Measurements from ENCODE around the gene C2CD3.
"Not testable (repeated sequence)": the region's sequence is repeated elsewhere in the genome, so short reads cannot be mapped to it uniquely, and the experiment has no call there.

Gene C2CD3

DNA sequence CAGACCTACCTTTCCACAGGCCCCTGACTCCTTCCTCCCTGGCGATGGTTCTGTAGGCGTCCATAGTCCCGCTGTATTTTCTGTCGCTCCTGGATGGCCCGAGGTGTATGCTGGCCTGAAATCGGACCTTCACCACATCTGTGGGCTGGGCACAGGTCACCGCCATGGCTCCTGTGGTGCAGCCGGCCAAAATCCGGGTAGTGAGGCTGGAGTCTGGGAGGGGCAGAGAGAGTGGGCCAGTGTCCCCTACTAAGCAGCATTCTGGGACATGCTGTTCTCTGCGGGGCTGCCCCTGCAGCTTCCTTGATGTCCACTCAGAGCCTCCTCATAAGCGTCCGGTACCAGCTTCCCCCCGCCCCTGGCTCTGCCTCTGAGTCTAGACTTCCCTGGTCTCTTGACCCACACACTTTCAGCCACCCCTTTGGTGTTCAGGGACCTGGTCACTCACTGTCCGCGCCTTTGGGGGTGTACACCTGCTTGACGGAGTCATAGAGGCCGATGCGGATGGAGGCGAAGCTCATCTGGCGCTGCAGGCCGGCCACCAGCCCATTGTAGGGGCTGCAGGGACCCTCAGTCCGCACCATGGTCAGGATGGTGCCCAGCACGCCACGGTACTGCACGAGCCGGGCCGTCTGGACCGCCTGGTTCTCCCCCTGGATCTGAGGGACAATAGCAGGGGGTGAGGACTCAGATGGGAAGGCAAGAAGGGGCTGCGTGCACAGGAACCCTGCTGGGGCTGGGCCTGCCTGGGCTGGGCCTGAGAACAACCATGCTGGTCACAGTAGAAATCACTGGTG lies 164.9 kb downstream of the C2CD3 start:
- in situ Hi-C loops (cut with MboI; ENCODE audit: low sequenced_read_pairs), result no loop called here

DNA sequence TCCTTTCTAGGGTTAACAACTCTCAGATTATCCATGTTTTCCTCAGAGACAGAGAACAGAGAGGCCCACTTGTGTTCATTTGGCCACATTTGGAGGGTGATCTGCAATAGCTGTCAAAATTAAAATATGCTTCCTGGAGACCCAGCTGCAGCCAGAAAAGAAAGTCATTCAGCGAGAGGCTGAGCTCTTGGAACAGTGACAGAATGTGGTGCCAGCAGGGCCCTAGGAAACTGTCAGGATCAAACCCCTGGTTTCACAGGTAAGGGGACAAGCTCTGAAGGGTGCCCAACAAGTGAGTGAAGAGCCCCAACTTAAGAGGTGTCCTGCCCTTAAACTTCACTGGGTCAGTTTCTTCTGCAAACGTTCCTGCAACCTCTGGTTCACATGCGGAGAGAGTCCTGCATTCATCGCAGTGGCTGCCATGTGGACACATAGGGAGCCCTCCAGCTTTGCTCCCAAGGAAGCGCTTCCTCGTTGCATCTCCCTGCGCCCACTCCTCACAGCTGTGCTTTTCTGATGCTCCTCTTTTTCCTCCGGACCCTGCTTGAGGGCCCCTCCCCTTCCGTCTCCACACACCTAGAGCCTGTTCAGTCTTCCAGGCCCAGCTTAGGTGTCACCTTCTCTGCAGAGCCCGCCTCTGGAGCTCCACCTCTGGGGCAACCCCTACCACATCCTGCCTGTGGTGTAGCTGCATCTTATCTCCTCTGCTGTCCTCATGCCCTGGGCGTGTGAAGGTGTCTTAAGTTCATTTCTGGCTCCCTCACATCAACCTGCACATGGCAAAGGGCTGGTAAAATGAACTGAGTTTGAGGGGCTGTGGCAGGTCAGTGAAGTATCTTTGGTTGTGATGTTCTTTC lies 165.8 kb downstream of the C2CD3 start:
- in situ Hi-C loops (cut with MboI; ENCODE audit: low sequenced_read_pairs), result no loop called here

DNA sequence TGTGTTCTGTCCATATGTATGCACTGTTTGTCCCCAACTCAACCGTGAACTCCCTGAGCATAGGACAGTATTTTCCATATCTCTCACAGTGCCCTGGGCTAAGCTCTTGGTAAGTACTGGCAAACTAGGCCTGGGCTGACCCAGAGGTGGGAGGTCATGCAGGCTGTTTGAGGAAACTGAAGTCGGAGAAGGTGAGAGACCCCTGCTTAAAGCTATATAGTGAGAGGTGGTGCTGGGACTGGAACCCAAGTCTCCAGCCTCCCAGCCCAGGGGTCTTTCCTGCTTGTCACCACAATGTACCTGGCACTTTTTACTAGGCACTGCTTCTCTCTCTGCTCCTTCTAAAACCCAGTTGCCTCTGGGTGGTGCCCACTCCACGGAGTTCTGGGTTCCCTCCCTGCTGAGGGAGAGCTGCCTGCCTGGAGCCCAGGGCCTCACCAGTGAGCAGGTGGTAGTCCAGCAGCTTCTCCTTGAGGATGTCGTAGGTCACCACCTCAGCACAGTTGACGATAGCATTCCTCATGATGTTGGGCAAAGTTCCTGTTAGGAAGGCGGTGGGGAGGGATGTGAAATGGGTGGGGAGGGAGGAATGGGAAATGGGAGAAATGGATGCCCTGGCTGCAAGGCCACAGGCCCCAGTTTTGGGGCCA lies 166.6 kb downstream of the C2CD3 start:
- in situ Hi-C loops (cut with MboI; ENCODE audit: low sequenced_read_pairs), result no loop called here

DNA sequence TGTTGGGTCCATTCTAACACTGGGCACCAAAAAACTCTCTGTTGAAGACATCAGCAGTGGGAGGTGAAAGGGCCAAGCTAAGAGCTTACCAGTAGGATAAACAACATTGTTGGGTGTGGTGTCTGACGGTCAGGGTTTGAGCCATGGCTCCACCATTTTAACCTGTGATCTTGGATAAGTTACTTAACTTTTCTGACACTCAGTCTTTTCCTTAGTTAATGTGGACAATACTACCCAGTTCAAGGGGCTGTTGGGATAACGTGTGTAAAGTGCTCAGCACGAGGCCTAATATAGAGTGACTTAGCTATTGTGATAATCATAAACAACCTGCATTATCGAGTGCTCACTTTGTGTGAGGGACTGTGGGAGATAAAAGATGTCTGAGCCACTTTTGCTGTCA lies 168.0 kb downstream of the C2CD3 start:
- in situ Hi-C loops (cut with MboI; ENCODE audit: low sequenced_read_pairs), result no loop called here

DNA sequence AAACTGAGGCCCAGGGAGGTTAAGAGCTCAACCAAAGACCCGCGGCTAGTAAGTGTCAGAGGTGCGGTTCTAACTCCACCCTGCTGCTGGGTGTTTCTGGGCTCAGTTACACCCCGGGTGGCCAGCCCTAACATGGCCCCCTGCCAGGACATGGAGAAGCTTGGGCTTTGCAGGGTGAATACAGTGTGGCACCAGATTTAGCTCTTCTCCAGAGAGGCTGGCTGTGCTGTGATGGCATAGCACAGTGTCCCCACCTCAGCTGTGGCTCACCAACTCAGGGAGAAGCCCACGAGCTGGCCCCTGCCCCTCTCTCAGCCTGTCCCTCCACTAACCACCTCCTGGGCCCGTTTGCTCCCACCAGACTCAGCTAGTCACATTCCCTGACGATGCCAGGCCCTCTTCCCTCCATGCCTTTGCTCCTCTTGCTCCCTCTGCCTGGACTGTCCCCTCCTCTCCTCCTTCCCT lies 168.9 kb downstream of the C2CD3 start:
- in situ Hi-C loops (cut with MboI; ENCODE audit: low sequenced_read_pairs), result no loop called here

DNA sequence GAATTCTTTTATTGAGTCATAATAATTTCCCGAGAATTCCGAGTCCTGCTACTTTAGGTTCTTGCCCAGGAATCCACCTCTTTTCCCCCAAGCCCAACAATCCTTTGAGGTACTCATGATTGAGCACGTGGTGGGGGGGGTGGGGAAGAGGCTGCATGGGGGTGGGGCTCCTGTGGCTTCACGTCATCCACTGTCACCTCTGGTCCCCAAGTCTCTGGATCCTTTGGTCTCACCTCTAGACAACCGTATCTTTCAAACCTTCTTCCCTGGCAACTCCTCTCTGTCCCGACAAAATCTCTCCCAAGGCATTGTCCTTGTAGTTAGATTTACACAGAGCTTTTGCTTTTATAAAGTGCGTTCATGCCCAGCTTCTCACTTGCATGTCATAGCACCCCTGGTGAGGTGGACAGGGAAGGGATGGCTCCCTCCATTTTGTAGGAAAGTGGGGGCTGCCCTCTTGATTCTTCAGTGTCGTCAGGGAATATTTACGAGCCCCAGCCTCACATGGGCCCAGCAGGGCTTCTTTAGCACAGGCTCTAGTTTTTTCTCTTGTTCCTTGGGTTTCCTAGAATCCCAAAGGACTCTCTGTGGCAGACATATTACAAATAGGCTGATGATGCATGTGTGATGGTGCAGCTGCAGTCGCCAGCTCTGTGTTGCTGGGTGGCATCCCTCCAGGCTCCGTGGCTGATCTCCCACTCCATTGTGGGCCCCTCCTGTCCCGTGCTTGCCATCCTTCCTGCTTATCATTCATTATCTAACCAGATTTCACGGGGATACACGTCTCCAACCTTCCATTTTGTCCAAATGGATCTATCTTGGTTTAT lies 170.3 kb downstream of the C2CD3 start:
- in situ Hi-C loops (cut with MboI; ENCODE audit: low sequenced_read_pairs), result no loop called here

DNA sequence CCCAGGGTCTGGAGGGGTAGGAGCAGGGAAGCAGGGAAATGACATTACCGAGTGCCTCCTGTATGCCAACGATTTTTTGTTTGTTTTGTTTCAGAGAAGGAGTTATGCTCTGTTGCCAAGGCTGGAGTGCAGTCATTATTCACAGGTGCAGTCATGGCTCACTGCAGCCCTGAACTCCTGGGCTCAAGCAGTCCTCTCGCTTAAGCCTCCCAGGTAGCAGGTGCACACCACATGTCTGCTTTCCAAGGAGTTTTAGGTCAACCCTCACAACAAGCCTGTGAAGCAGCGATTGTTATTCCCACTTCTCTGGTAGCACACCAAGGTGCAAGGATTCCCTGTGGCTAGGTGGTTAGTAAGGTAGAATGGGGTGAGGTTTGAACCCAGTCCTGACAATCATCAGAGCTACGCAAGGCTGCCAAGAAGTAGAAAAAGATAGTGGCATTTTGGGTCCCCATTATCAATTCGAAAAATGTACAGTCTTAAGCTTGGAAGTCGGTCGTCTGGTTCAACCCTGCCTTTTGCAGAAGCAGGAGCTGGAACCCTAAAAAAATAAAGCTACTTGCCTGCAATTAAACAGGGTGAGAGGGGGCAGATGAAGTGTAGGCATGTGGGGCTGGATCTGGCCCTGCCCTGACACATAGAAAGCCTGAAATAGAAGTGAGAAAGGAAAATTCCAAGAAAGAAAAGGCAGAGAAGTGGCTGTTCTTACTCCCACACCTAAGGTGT lies 171.1 kb downstream of the C2CD3 start:
- in situ Hi-C loops (cut with MboI; ENCODE audit: low sequenced_read_pairs), result no loop called here

DNA sequence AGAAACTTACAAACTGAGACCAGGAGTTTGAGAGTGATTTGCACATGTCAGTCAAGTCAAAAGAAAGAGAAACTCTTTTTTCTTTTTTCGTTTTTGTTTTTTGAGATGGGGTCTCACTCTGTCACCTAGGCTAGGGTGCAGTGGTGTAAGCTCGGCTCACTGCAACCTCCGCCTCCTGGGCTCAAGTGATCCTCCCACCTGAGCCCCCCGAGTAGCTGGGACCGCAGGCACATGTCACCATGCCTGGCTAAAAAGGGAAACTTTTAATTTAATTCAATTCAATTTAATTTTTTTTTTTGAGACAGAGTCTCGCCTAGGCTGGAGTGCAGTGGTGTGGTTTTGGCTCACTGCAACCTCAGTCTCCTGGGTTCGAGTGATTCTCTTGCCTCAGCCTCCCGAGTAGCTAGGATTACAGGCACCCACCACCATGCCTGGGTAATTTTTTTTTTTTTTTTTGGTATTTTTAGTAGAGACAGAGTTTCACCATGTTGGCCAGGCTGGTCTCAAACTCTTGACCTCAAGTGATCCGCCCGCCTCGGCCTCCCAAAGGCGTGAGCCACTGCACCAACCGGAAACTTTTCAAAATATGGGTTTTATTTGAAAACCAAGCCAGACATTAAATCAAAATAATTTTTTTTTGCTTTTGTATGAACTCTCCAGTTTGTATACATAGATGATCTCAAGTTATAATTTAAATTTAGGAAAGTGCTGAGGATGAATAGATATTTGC lies 171.8 kb downstream of the C2CD3 start:
- in situ Hi-C loops (cut with MboI; ENCODE audit: low sequenced_read_pairs), result no loop called here

DNA sequence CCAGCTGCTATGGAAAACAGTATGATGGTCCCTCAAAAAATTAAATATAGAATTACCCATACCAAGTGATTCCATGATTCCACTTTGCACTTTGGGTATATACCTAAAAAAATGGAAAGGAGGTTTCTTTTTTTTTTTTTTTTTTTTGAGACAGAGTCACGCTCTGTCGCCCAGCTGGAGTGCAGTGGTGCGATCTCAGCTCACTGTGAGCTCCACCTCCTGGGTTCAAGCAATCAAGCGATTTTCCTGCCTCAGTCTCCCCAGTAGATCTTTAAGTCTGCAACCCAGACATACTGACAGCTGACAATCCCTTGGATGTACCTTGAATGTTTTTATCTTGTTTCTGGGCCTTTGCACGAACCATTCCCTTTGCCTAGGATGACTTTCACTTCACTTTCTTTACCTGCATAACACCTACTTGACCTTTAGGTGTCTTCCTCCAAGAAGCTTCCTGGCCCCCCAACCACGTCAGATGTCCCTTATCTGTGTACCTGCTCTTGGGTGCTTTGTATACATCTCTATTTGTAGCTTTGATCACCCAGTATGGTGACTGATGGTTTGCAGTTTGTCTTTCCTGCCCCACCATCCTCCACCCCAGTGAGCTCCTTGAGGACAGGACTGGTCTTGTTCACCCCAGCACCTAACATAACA lies 173.6 kb downstream of the C2CD3 start:
- in situ Hi-C loops (cut with MboI; ENCODE audit: low sequenced_read_pairs), result no loop called here

DNA sequence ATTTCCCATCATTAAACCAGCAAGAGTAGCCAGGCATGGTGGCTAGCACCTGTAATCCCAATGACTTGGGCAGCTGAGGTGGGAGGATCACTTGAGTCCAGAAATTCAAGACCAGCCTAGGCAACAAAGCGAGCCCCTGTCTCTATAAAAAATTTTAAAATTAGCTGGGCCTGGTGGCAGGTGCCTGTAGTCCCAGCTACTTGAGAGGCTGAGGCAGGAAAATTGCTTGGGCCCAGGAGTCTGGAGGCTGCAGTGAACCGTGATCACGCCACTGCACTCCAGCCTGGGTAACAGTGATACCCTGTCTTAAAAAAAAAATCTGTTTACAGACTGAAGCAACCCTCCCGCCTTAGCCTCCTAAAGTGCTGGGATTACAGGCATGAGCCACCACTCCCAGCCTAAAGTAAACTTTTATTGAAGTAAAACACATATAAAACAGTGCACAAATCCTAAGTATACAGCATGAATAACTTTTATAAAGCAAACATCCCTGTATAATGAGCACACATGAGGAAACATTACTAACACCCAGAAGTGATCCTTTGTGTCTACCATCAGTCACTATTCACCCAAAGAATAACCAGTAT lies 174.5 kb downstream of the C2CD3 start:
- in situ Hi-C loops (cut with MboI; ENCODE audit: low sequenced_read_pairs), result no loop called here

DNA sequence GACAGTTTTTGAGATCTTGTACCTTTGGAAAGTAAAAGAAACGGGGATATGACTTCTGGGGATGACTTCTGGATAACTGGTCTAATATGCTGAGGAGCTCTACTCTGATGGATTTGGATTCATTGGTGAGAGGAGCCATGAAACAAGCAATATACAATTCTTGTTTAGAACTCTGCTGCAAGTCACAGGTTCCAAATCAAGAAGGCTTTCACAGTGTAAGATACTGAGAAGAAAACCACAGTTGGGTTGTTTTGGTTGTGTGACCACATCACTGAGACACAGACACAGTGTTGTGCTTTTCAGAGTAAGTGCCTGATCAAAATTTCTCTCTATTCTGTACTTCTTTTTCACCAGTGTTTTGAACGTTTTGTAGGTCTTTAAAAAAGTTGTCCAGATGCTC lies 175.1 kb downstream of the C2CD3 start:
- in situ Hi-C loops (cut with MboI; ENCODE audit: low sequenced_read_pairs), result no loop called here

DNA sequence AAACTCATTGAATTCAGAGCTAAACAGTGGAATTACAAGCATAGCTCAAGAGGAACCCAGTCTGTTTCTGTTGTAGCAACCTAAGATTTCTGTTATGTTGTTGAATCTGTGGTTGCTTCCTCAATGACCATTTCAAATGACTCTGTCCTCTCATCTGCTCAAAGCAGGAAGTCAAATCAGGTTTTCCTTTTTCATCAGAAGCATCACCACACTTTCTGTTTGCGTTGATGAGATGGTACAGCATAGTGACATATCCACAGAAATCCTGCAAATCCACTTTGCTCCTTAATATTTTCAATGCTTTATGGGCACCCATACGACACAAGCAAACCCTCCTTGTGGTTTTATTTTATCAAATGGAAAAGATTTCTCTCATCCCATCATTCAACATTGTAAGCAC lies 175.6 kb downstream of the C2CD3 start:
- in situ Hi-C loops (cut with MboI; ENCODE audit: low sequenced_read_pairs), result no loop called here

DNA sequence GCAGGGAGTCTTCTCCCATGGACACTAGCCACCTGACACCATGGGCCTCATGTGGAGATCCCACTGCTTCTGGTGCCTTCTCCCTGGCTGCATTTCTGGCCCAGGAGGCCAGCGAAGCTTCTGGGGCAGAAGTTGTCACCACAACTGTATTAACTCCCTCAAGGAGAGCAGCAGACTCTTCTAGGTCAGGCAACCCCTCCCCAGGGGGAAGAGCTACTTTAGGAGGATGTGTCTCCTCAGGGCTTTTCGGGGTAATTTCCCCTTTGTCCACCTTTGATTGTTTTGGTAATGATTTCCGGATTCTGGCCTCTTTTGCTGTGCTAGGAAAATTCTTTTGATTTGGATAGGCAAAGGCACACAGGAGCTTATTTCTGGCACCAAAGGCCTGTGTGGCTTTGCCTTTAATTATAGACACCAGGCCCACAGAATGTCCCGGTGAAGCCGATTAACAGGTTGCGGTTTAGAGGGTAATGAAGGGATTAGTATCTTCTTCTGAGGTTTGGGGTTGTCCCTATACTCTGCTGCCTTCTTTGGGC lies 179.3 kb downstream of the C2CD3 start:
- in situ Hi-C loops (cut with MboI; ENCODE audit: low sequenced_read_pairs), result no loop called here

DNA sequence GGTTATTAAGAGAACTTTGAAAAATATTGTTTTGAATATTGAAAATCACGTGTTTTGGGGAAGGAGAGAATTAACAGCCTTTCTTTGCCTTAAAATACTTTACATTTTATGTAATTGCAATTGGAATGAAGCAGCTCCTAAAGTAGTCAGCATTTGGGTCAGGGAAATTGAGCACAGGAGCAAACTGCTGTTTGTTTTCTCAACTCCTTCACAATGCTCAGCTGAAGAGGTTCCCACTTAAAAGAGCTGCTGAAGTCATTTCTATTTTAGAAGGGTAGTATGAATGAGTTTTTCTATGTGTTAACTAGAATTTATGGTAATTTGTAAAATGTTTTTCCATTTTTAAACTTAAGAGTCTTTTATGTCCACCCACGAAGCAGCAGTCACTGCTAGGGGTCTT lies 180.1 kb downstream of the C2CD3 start:
- in situ Hi-C loops (cut with MboI; ENCODE audit: low sequenced_read_pairs), result no loop called here

DNA sequence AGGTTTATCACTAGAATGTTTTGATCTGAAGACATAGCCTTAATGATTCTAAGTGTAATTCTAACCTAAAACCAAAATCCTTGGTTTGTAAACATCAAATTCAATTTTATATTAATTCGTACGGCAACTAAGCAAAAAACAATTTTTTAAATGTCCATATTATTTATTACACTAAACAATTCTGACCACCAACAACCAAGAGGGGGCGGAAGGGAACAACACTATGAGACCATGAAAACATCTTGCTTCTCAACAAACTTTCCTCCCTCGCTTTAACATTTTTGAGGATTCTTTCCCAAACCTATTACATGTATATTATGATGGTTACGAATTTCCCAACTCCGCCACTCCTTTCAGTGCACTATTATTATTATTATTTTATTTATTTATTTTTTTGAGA lies 181.6 kb downstream of the C2CD3 start:
- in situ Hi-C loops (cut with MboI; ENCODE audit: low sequenced_read_pairs), result no loop called here

DNA sequence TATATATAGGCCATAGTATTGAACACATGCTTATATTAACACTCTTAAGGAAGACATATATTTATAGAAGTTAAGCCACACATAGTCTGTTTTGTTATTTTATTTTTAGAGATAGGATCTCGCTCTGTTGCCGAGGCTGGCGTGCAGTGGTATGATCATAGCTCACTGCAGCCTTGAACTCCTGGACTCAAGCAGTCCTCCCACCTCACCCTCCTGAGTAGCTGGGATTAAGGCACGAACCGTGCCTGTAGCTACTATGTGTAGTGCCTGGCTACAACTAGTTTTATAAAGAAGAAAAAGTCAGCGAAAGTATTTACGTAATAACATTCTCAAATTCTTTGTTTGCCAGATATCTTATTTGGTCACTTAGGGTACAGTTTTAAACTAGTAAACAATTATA lies 182.6 kb downstream of the C2CD3 start:
- in situ Hi-C loops (cut with MboI; ENCODE audit: low sequenced_read_pairs), result no loop called here

DNA sequence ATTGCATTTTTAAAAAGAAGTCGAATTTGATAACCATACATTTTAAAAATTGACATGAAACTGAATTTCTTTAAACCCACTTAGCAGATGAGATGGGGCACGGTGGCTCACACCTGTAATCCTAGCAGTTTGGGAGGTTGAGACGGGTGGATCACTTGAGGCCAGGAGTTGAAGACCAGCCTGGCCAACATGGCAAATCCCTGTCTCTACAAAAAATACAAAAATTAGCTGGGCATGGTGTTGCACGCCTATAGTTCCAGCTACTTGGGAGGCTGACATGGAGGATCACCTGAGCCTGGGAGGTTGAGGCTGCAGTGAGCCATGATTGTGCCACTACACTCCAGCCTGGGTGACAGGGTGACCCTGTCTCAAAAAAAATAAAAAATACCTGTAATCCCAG lies 185.1 kb downstream of the C2CD3 start:
- in situ Hi-C loops (cut with MboI; ENCODE audit: low sequenced_read_pairs), result not testable (repeated sequence)
